Naive thymus-derived CD4-positive, alpha-beta T cell (primary cell): ENCODE measurements around the gene IL1RN. TPM values are rescaled to one million over a fixed set of nuclear protein-coding genes. Genes with fewer than 3 reads are reported as not detected.

Source experiments
- ATAC-seq: fragments of 150-1000 bp; cut with Tn5 transposase; 2 replicates; pipeline ENCODE4 v1.10.0; 2021; ENCODE audit warnings: mild to moderate bottlenecking, moderate library complexity
- CTCF ChIA-PET: fragments of 350-600 bp; sonication (Branson Sonifier 250); formaldehyde crosslinking; loops from one replicate; lab custom pipeline; 2021; ENCODE audit warnings: antibody characterized with exemption; lab: Charles Lee
- POLR2A ChIA-PET: fragments of 350-600 bp; sonication (Branson Sonifier 250); formaldehyde crosslinking; loops from one replicate; lab custom pipeline; 2021; ENCODE audit warnings: antibody characterized with exemption, inconsistent platforms; lab: Charles Lee
- DNase-seq, 9 donors: peaks; one replicate each; pipeline versions ENCODE4 v3.0.0 to v3.0.0-alpha.2; 2020 to 2022; ENCODE audit warnings: mixed read lengths in 1 of 9
- H3K27ac ChIP-seq: one replicate; pipeline ENCODE4 v1.7.0; 2013; ENCODE audit warnings: mild to moderate bottlenecking, low read depth, low read length, moderate library complexity
- H3K27me3 ChIP-seq, 2 donors: one replicate each; pipeline ENCODE4 v1.7.0; 2013; ENCODE audit warnings: low read length in 2 of 2, mild to moderate bottlenecking in 2 of 2, moderate library complexity in 2 of 2; ENCODE audit not compliant: control insufficient read depth in 2 of 2, insufficient read depth in 2 of 2
- H3K36me3 ChIP-seq, 3 experiments: 1 replicate in 2 of 3; 2 replicates in 1 of 3; pipeline ENCODE4 v1.7.0; 2013; ENCODE audit warnings: low read length in 3 of 3, mild to moderate bottlenecking in 3 of 3, moderate library complexity in 1 of 3; ENCODE audit not compliant: insufficient read depth in 3 of 3, control insufficient read depth in 2 of 3
- H3K4me1 ChIP-seq, 2 donors: one replicate each; pipeline ENCODE4 v1.7.0; 2013; ENCODE audit warnings: low read length in 2 of 2, mild to moderate bottlenecking in 2 of 2, moderate library complexity in 1 of 2; ENCODE audit not compliant: control insufficient read depth in 2 of 2, insufficient read depth in 2 of 2
- H3K4me3 ChIP-seq: 2 replicates; pipeline ENCODE4 v1.7.0; 2013; ENCODE audit warnings: mild to moderate bottlenecking, low read length
- H3K9me3 ChIP-seq, 3 experiments: 1 replicate in 2 of 3; 2 replicates in 1 of 3; pipeline ENCODE4 v1.7.0; 2013; ENCODE audit warnings: low read length in 3 of 3; ENCODE audit not compliant: control insufficient read depth in 2 of 3
- H3K27ac Mint-ChIP-seq, 9 donors: one replicate each; pipeline ENCODE4 v1.8.0; 2020 to 2022; ENCODE audit warnings: mixed read lengths in 9 of 9, mild to moderate bottlenecking in 8 of 9, moderate library complexity in 5 of 9, inconsistent platforms in 2 of 9
- H3K27me3 Mint-ChIP-seq, 5 donors: one replicate each; pipeline ENCODE4 v1.8.0; 2021 to 2022; ENCODE audit warnings: mixed read lengths in 5 of 5, mild to moderate bottlenecking in 1 of 5
- H3K36me3 Mint-ChIP-seq, 5 donors: one replicate each; pipeline ENCODE4 v1.8.0; 2020 to 2022; ENCODE audit warnings: mixed read lengths in 5 of 5, mild to moderate bottlenecking in 3 of 5, inconsistent platforms in 1 of 5
- H3K4me1 Mint-ChIP-seq, 7 donors: one replicate each; pipeline ENCODE4 v1.8.0; 2020 to 2022; ENCODE audit warnings: mixed read lengths in 7 of 7, mild to moderate bottlenecking in 3 of 7, inconsistent platforms in 1 of 7
- H3K4me3 Mint-ChIP-seq, 10 donors: one replicate each; pipeline ENCODE4 v1.8.0; 2020 to 2022; ENCODE audit warnings: mild to moderate bottlenecking in 10 of 10, mixed read lengths in 10 of 10, moderate library complexity in 6 of 10, inconsistent platforms in 2 of 10
- H3K9me3 Mint-ChIP-seq, 11 donors: one replicate each; pipeline ENCODE4 v1.8.0; 2020 to 2022; ENCODE audit warnings: mixed read lengths in 11 of 11, mild to moderate bottlenecking in 4 of 11, inconsistent platforms in 1 of 11, moderate library complexity in 1 of 11
- intact Hi-C, 2 donors: fragments of 100-400 bp; cut with micrococcal nuclease; formaldehyde crosslinking; loops; one replicate each; pipeline ENCODE4 v1.15.1; 2023
- polyA plus RNA-seq, 2 donors: library from polyadenylated mRNA; unstranded; fragments of 300-500 nt; fragmentation: Illumina TruSeq; gene quantifications; one replicate each; pipeline ENCODE4 v1.2.3, GENCODE V29; 2021
- total RNA-seq, 6 experiments: library from RNA in 5 of 6; stranded (reverse) in 5 of 6; gene quantifications; 1 replicate in 5 of 6; 2 replicates in 1 of 6; pipeline ENCODE4 v1.2.3 and lab custom pipeline; 2021 to 2026

IL1RN gene
- total and polyA plus RNA-seq, 7 experiments from 2014 or later = 1.7 to 14.3 (median 2.3) TPM; not detected in 2

DNA sequence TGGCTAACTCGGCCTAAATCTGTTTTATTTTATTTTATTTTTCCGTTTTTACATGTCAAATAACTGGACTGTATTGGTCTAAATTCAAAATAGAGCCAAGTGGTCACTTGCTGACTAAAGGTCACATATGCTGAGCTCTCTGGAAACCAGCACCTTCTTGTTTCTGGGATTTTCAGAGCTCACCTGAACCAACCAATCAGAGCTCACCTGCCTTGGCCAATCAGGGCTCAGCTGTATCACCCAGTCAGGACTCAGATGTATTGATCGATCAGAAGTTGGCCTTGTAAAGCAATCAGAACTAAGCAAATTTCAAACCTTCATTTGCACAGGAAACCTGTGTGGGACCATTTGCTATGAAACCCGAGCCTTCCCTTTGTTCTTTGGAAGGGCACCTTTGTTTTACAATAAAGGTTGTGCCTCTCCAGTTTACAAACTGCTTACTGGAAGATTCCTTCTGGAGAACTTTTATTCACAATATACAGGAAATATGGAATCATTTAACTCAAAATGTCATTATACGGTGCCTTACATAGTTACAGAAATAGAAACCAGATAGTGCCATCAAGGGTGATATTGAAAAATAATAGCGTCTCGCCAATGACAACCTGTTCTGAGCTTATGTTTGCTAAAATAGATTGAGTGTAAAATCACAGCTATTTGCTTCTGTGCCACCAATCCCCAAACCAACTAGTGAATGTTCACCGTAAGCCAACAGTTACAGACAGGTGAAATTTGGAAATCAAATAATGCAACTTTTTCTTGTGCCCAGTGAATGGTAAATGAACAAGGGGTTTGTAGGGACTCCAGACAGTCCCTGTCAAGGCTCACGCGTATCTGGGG lies 29.1 kb downstream of the IL1RN start:
- POLR2A ChIA-PET = interaction anchor here (0.5 to 5.2 kb wide), 14 partner anchors 8 to 230 kb away, joined by 3 to 172 read pairs (median 5); partner anchors contain the start of gene PSD4
- CTCF ChIA-PET = interaction anchor here (0.6 to 3.9 kb wide), 11 partner anchors 9 to 213 kb away, joined by 3 to 34 read pairs (median 3); partner anchors contain the start of gene PSD4
- no peaks in the 10 kb centered on the region for H3K9me3 Mint-ChIP-seq
- intact Hi-C loops = loop anchor here (1.0 to 5.0 kb wide), 4 partner anchors 17 to 41 kb away; partner anchors contain the start of gene PSD4 (in 1 of the 2)
- H3K4me1 ChIP-seq = peaks cover 14 to 19% of the 10 kb centered on the region in 2 donors
- H3K27me3 ChIP-seq = no peaks in the 10 kb centered on the region
- H3K27me3 Mint-ChIP-seq = peaks cover 0 to 16% (median 0%) of the 10 kb centered on the region in 5 donors
- ATAC-seq (no peak), DNase-seq (no peak)
- H3K27ac ChIP-seq = peak overlapping the region; percentile 62
- H3K9me3 ChIP-seq = no peaks in the 10 kb centered on the region
- H3K36me3 ChIP-seq = no peaks in the 10 kb centered on the region
- peak overlapping the region; percentile 52 to 93 (median 86) for H3K27ac Mint-ChIP-seq
- H3K36me3 Mint-ChIP-seq = peaks cover 0 to 5% (median 0%) of the 10 kb centered on the region in 5 donors
- peak overlapping the region; percentile 41 for H3K4me3 ChIP-seq
- H3K4me1 Mint-ChIP-seq = peaks cover 12 to 30% (median 28%) of the 10 kb centered on the region in 7 donors
- peak overlapping the region; percentile 78 to 90 (median 86) for H3K4me3 Mint-ChIP-seq

DNA sequence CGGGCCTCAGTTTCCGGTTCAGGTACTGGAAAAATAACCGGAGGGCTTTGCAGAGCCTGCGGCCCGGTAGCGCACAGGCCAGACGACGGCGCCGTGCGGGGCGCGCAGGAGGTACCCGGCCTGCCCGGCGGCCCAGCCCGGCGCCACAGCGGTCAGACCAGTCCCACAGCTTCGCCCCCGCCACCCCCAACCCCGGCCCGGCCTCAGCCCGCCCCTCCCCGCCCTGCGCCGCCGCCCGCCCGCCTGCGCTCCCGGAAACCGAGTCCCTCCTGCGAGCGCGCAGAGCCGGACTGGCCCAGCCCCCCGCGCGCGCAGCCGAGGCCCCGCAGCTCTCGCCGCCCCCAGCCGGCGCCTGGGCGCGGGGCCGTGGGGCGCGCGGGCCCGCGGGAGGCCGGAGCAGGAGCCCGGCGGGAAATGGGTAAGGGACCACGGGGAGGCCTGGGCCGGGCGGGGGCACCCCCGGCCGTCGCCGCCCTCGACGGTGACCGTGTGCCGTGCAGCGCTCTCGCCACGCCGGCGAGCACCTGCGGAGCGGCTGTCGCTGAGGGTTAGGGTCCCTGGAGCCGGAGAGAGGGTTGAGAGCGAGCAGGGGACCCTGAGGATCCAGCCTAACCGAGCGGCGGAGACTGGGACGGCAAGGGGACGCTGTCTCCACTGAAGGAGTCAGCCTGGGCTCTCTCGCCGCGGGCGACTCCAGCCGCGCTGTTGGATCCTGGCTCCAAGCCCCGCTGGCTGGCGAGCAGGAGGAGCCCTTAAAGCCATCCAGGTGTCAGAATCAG lies 29.9 kb downstream of the IL1RN start:
- intact Hi-C loops = loop anchor here (2.0 to 5.0 kb wide), 2 partner anchors 19 to 40 kb away; no protein-coding TSS in a partner anchor
- peak overlapping the region; percentile 74 for H3K27ac ChIP-seq
- H3K27me3 Mint-ChIP-seq = peaks cover 0 to 11% (median 0%) of the 10 kb centered on the region in 5 donors

DNA sequence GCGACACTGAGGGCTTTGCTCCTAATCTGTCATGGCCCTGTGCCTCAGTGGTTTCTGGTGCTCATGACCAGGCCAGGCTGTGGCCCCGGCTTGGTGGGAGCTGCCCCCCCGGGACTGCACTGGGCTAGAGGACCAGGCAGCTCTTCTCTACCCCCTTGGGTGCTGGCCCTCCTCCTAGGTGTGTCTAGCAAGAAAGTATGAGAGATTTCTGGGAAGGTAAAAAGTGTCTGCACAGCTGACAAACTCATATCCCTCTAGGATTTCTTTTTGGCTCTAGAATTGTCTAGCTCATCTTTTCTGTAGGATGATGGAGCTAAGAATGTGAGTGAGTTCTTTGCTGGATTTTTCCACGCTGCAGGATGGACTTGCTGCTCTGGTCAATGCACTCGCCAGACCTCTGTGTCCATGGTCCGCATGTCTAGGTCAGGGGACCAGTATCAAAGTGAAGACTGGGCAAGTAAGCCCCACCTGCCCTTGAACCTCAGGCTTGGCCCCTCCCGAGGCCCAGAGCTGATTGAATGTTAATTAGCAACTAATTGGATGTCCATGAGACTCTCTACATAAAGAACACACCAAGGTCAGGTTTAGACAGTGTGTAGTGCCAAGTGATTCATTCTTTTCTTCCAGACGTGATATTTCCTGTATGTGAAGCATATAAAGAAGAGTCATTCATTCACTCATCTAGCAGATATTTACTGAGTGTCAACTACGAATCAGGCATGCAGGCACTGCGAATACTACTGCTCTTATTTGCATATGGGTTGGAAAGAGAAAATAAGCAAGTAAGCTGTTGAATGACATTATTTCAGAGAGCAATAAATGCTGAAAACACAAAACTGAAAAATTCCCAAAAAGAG lies 30.7 kb downstream of the IL1RN start:
- H3K36me3 ChIP-seq = no peaks in the 10 kb centered on the region
- H3K27me3 ChIP-seq = no peaks in the 10 kb centered on the region
- H3K9me3 ChIP-seq = no peaks in the 10 kb centered on the region
- H3K36me3 Mint-ChIP-seq = peaks cover 0 to 3% (median 0%) of the 10 kb centered on the region in 5 donors
- peaks cover 0 to 11% (median 0%) of the 10 kb centered on the region in 5 donors for H3K27me3 Mint-ChIP-seq
- DNase-seq (no peak), ATAC-seq (no peak)
- peak overlapping the region; percentile 84 to 94 (median 90) for H3K4me3 Mint-ChIP-seq
- peak overlapping the region; percentile 77 to 93 (median 89) for H3K27ac Mint-ChIP-seq
- H3K4me1 ChIP-seq = peaks cover 14 to 28% of the 10 kb centered on the region in 2 donors
- CTCF ChIA-PET = interaction anchor here (0.8 to 3.9 kb wide), 11 partner anchors 9 to 45 kb away, joined by 3 to 34 read pairs (median 4); partner anchors contain the start of gene PSD4
- H3K27ac ChIP-seq = peak overlapping the region; percentile 74
- H3K4me1 Mint-ChIP-seq = peaks cover 21 to 43% (median 36%) of the 10 kb centered on the region in 7 donors
- H3K9me3 Mint-ChIP-seq = no peaks in the 10 kb centered on the region
- intact Hi-C loops = loop anchor here (1.0 to 5.0 kb wide), 5 partner anchors 9 to 39 kb away; partner anchors contain the start of gene PSD4 (in 1 of the 2)
- POLR2A ChIA-PET = interaction anchor here (0.8 to 5.2 kb wide), 8 partner anchors 9 to 41 kb away, joined by 6 to 172 read pairs (median 7); partner anchors contain the start of gene PSD4
- peak overlapping the region; percentile 81 for H3K4me3 ChIP-seq

More for the DNA sequence above, 29.9 kb downstream of the IL1RN start:
- Histone ChIP-seq H3K4me3 (peak overlapping the region; percentile 81), H3K27me3 (no peaks in the 10 kb centered on the region), H3K36me3 (no peaks in the 10 kb centered on the region), H3K9me3 (no peaks in the 10 kb centered on the region), H3K4me1 (peaks cover 14 to 20% of the 10 kb centered on the region in 2 donors)
- Mint-ChIP-seq H3K4me1 (peaks cover 12 to 34% (median 28%) of the 10 kb centered on the region in 7 donors), H3K27ac (peak overlapping the region; percentile 77 to 93 (median 88)), H3K4me3 (peak overlapping the region; percentile 84 to 94 (median 90)), H3K9me3 (no peaks in the 10 kb centered on the region), H3K36me3 (peaks cover 0 to 3% (median 0%) of the 10 kb centered on the region in 5 donors)
- DNase-seq (peak in 8 of 9 donors; percentile 39 to 67 (median 53)), ATAC-seq (peak; percentile 90)
- POLR2A ChIA-PET = interaction anchor here (0.8 to 5.2 kb wide), 12 partner anchors 9 to 231 kb away, joined by 3 to 172 read pairs (median 6); partner anchors contain the start of gene PSD4
- CTCF ChIA-PET = interaction anchor here (1.0 to 3.9 kb wide), 7 partner anchors 10 to 213 kb away, joined by 3 to 34 read pairs (median 4); partner anchors contain the start of gene PSD4

DNA sequence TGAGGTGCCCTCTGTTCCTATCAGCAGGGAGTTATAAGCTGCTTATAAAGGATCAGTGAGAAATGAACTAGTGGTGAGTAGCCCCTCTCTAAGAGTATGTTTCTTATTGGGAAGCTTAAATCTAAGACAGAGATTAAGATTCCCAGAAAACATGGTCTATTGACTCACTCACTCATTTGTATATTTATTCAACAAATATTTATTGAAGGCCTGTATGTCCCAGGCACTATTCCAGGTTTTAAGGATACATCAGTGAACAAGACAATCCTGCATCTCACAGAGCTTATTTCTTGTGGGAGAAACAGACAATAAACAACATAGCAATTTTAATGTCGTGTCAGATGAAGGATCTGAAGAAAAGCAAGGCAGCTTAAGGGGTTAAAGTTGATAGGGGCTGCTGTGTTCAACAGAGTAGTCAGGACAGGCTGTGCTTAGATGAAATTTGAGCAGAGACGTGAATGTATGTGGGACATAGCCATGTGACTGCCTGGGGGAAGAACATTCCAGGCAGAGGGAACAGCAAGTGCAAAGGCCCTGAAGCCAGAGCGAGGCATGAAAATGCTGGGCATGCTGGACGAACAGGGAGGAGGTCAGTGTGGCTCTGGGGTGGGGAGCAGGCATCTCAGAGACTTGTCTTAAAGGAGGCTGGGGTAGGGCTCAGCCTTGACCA lies 31.6 kb downstream of the IL1RN start:
- no peak overlapping the region for H3K4me3 ChIP-seq
- Mint-ChIP-seq H3K36me3 (peaks cover 0 to 3% (median 0%) of the 10 kb centered on the region in 5 donors), H3K27me3 (peaks cover 0 to 11% (median 0%) of the 10 kb centered on the region in 5 donors), H3K9me3 (no peaks in the 10 kb centered on the region), H3K4me1 (peaks cover 22 to 45% (median 39%) of the 10 kb centered on the region in 7 donors), H3K4me3 (peak overlapping the region in 7 of 10 donors; percentile 84 to 94 (median 89)), H3K27ac (peak overlapping the region in 6 of 9 donors; percentile 21 to 92 (median 60))
- ATAC-seq (no peak), DNase-seq (no peak)
- no peaks in the 10 kb centered on the region for H3K27me3 ChIP-seq
- intact Hi-C loops = loop anchor here (1.0 to 5.0 kb wide), 4 partner anchors 8 to 38 kb away; partner anchors contain the start of gene PSD4 (in 1 of the 2)
- H3K4me1 ChIP-seq = peaks cover 14 to 28% of the 10 kb centered on the region in 2 donors
- no peaks in the 10 kb centered on the region for H3K9me3 ChIP-seq
- ChIA-PET CTCF (interaction anchor here (0.8 to 3.9 kb wide), 8 partner anchors 9 to 41 kb away, joined by 3 to 29 read pairs (median 4); partner anchors contain the start of gene PSD4), POLR2A (interaction anchor here (0.8 to 5.2 kb wide), 5 partner anchors 11 to 25 kb away, joined by 3 to 172 read pairs (median 6); partner anchors contain the start of gene PSD4)
- H3K27ac ChIP-seq = no peak overlapping the region
- H3K36me3 ChIP-seq = no peaks in the 10 kb centered on the region

DNA sequence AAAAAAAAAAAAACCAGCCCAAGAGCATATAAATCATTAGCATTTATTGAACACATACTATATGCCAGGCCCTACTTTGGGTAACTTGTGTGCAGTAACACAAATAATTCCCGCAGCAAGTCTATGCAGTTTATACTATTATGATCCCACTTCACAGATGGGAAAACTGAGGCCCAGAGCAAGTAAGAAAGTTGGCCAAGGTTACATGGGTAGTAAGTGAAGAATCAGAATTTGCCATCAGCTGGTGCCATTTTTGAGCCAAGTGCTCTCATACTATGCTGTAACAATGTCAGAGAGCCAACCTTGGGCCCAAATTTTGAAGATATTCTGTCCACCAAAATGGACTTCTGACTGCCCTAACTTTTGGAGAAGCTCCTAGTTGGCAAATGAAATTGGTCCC lies 32.9 kb downstream of the IL1RN start:
- intact Hi-C loops = no loop called here
- Histone ChIP-seq H3K9me3 (no peaks in the 10 kb centered on the region), H3K27me3 (no peaks in the 10 kb centered on the region), H3K36me3 (no peaks in the 10 kb centered on the region), H3K27ac (no peak overlapping the region), H3K4me1 (peaks cover 14 to 30% of the 10 kb centered on the region in 2 donors), H3K4me3 (no peak overlapping the region)
- peaks cover 0 to 2% (median 0%) of the 10 kb centered on the region in 5 donors for H3K27me3 Mint-ChIP-seq
- no peak overlapping the region for H3K4me3 Mint-ChIP-seq
- ATAC-seq (no peak), DNase-seq (no peak)
- ChIA-PET POLR2A (interaction anchor here (0.9 to 1.4 kb wide), 3 partner anchors 11 to 14 kb away, joined by 3 to 4 read pairs (median 3); no protein-coding TSS in a partner anchor), CTCF (no interaction called here)
- H3K27ac Mint-ChIP-seq = peak overlapping the region in 1 of 9 donors; percentile 38
- peaks cover 0 to 3% (median 0%) of the 10 kb centered on the region in 5 donors for H3K36me3 Mint-ChIP-seq
- H3K4me1 Mint-ChIP-seq = peaks cover 30 to 56% (median 50%) of the 10 kb centered on the region in 7 donors
- no peaks in the 10 kb centered on the region for H3K9me3 Mint-ChIP-seq
